RWPE2 (cell line): ENCODE data around the gene PPAN.

Experiments
- ATAC-seq: fragments of 200-7000 bp; cut with Tn5 transposase; 3 replicates; pipeline ENCODE4 v1.9.1; 2021; ENCODE audit warnings: low read depth
- DNase-seq: peaks from one replicate; pipeline ENCODE4 v3.0.0-alpha.2; 2020; ENCODE audit warnings: low spot score
- H3K27ac ChIP-seq: fragments of 450-650 bp; 2 replicates; pipeline ENCODE4 v1.5.1; 2017; ENCODE audit warnings: mild to moderate bottlenecking; ENCODE audit not compliant: poor library complexity, severe bottlenecking
- H3K27me3 ChIP-seq: fragments of 250-450 bp; sonication (Bioruptor Pico); 2 replicates; pipeline ENCODE4 v1.5.1; 2021; ENCODE audit warnings: mild to moderate bottlenecking, moderate library complexity; ENCODE audit not compliant: insufficient read depth, poor library complexity, severe bottlenecking
- H3K36me3 ChIP-seq: fragments of 250-450 bp; sonication (Bioruptor Pico); 2 replicates; pipeline ENCODE4 v1.5.1; 2020; ENCODE audit warnings: low read depth, mild to moderate bottlenecking, moderate library complexity
- H3K4me1 ChIP-seq: fragments of 250-450 bp; sonication (Bioruptor Pico); 2 replicates; pipeline ENCODE4 v1.5.1; 2021; ENCODE audit warnings: mild to moderate bottlenecking, moderate library complexity; ENCODE audit not compliant: insufficient read depth, poor library complexity, severe bottlenecking
- H3K4me3 ChIP-seq: fragments of 250-450 bp; sonication (Bioruptor Pico); 2 replicates; pipeline ENCODE4 v1.5.1; 2021; ENCODE audit warnings: mild to moderate bottlenecking, moderate library complexity; ENCODE audit not compliant: severe bottlenecking
- H3K9me3 ChIP-seq: fragments of 250-450 bp; sonication (Bioruptor Pico); 2 replicates; pipeline ENCODE4 v1.5.1; 2021; ENCODE audit warnings: mild to moderate bottlenecking, moderate library complexity; ENCODE audit not compliant: severe bottlenecking
- TF ChIP-seq, protein P1 (sequence below): fragments of 450-650 bp; IDR thresholded peaks from one replicate; pipeline ENCODE4 v1.5.1; 2017; ENCODE audit warnings: mild to moderate bottlenecking, moderate library complexity; ENCODE audit not compliant: poor library complexity, severe bottlenecking

Gene PPAN

DNA sequence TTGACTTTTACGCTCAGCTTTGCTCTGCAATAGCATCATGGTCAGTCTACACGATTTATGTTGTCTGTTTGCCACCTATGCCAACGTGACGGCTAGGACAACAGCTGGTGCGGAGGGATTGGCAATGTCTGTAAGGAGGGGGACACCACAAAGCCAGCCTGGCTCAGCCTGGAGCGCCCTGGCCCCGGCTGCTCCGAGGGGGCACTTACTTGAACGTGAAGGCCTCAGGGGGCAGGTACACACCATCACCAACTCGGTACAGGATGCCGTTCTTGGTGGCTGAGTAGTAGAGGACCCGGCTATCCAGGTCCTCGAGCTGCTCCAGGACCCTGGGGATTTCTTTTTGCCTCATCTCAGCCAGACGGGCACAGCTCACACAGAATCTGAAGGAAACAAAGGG lies 40.0 kb downstream of the PPAN start:
- Histone ChIP-seq H3K4me1 (no peaks in the 10 kb centered on the region), H3K27ac (no peak overlapping the region), H3K36me3 (peaks cover 94% of the 10 kb centered on the region), H3K9me3 (no peaks in the 10 kb centered on the region), H3K4me3 (no peak overlapping the region), H3K27me3 (no peaks in the 10 kb centered on the region)
- TF ChIP-seq, protein P1, sequence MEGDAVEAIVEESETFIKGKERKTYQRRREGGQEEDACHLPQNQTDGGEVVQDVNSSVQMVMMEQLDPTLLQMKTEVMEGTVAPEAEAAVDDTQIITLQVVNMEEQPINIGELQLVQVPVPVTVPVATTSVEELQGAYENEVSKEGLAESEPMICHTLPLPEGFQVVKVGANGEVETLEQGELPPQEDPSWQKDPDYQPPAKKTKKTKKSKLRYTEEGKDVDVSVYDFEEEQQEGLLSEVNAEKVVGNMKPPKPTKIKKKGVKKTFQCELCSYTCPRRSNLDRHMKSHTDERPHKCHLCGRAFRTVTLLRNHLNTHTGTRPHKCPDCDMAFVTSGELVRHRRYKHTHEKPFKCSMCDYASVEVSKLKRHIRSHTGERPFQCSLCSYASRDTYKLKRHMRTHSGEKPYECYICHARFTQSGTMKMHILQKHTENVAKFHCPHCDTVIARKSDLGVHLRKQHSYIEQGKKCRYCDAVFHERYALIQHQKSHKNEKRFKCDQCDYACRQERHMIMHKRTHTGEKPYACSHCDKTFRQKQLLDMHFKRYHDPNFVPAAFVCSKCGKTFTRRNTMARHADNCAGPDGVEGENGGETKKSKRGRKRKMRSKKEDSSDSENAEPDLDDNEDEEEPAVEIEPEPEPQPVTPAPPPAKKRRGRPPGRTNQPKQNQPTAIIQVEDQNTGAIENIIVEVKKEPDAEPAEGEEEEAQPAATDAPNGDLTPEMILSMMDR: no peak
- ATAC-seq (no peak), DNase-seq (no peak)

DNA sequence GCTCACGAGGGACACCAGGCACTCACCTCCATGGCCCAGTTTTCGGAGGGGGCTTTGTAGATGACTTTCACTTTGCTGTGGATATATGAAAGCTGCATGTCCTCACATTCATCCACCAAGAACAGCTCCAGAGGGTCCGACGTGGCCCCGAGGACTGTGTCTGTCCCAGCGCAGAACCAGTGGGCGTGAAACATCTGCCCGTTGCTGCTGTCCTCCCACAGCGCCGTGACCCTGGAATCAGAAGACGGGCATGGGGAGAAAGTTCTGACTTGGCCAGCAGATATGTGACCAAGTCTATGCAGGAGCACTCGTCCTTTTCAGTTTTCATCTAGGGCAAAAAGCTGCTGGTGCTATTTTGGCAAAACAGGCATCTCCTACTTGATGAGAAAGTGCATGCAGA lies 43.3 kb downstream of the PPAN start:
- no peaks in the 10 kb centered on the region for H3K9me3 ChIP-seq
- DNase-seq: no peak
- peaks cover 93% of the 10 kb centered on the region for H3K36me3 ChIP-seq
- ATAC-seq: no peak
- H3K4me3 ChIP-seq: no peak overlapping the region
- H3K27me3 ChIP-seq: no peaks in the 10 kb centered on the region
- no peak overlapping the region for H3K27ac ChIP-seq
- no peaks in the 10 kb centered on the region for H3K4me1 ChIP-seq
- TF ChIP-seq, protein P1: no peak

DNA sequence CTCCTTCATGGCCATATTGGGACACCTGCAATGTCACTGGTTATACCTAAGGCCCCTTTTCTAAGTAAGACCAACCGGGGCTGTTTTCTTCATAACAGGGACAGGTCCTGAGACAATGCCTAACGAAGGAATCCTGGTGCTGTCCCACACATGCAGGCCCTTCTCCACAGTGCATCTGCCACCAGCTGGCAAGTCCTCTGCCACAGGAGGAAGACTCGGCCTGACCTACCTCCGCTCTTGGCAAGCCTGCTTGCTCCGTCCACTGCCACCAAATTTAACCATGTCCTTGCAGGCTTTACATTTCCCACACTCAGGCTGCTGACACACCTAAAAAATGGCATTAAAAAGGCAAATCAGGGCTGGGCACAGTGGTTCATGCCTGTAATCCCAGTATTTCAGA lies 45.4 kb downstream of the PPAN start:
- H3K4me1 ChIP-seq: no peaks in the 10 kb centered on the region
- DNase-seq (no peak), ATAC-seq (no peak)
- no peaks in the 10 kb centered on the region for H3K27me3 ChIP-seq
- no peak overlapping the region for H3K4me3 ChIP-seq
- H3K27ac ChIP-seq: no peak overlapping the region
- peaks cover 93% of the 10 kb centered on the region for H3K36me3 ChIP-seq
- TF ChIP-seq, protein P1: no peak
- H3K9me3 ChIP-seq: no peaks in the 10 kb centered on the region

DNA sequence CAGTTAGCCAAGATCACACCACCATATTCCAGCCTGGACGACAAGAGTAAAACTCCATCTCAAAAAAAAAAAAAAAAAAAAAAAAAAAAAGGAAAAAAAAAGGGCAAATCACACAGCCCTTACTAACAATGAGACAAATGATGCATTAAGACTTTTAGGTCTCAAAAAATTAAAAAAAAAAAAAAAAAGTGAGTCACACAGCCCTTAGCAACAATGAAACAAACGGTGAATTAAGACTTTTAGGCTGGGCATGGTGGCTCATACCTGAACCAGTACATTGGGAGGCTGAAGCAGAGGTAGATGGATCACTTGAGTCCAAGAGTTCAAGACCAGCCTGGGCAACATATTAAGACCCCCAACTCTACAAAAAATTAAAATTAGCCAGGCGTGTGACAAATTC lies 45.9 kb downstream of the PPAN start:
- H3K27ac ChIP-seq: no peak overlapping the region
- TF ChIP-seq, protein P1: no peak
- H3K36me3 ChIP-seq: peaks cover 93% of the 10 kb centered on the region
- no peak overlapping the region for H3K4me3 ChIP-seq
- ATAC-seq: no peak
- H3K4me1 ChIP-seq: no peaks in the 10 kb centered on the region
- no peaks in the 10 kb centered on the region for H3K9me3 ChIP-seq
- no peaks in the 10 kb centered on the region for H3K27me3 ChIP-seq
- DNase-seq: no peak

DNA sequence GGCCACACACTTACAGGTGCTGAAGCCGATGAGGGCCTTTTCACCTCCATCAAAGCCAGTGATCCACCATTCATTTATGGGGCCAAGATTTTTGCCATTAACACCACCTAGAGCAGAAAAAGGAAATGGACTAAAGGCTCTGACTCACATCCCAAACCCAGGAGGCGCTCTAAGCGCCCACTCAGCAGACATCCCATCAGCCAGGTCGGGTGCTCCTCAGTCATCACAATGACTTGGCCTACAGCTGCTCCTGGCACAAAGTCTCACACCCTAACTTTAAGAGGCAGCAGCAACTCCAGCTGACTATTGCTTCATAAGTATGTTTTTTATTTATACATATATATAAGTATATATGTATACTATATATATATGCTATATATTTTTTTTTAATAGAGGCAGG lies 49.7 kb downstream of the PPAN start:
- DNase-seq (no peak), ATAC-seq (no peak)
- no peak overlapping the region for H3K27ac ChIP-seq
- peaks cover 99% of the 10 kb centered on the region for H3K36me3 ChIP-seq
- no peak overlapping the region for H3K4me3 ChIP-seq
- H3K9me3 ChIP-seq: no peaks in the 10 kb centered on the region
- TF ChIP-seq, protein P1: no peak
- H3K4me1 ChIP-seq: no peaks in the 10 kb centered on the region
- H3K27me3 ChIP-seq: no peaks in the 10 kb centered on the region
